Measurements from ENCODE around the gene FUOM. TPM values are rescaled to one million over a fixed set of nuclear protein-coding genes. Genes with fewer than 3 reads are reported as not detected.

Gene FUOM
- total and polyA plus RNA-seq, 10 of the 15 experiments (the other 5 are each of a cell fraction or from before 2014, with no cell fraction given), result 1.8 to 41.7 (median 25.6) TPM

- H4K20me1 ChIP-seq (ENCODE audit: control insufficient read depth, insufficient read depth), result peaks cover 3% of the 10 kb centered on the region; the same call in 1 of the 2 replicates
- H3K36me3 ChIP-seq (ENCODE audit: control insufficient read depth in 2 of 2, insufficient read depth in 2 of 2, low read length in 1 of 2), result peaks cover 8 to 9% of the 10 kb centered on the region in 2 experiments; a peak in 3 of 4 replicates
- ChIA-PET RAD21 (ENCODE audit: unreplicated experiment) (no interaction called here), CTCF (no interaction called here), SMC1A (ENCODE audit: uncharacterized antibody, unreplicated experiment) (interaction anchor here (1.4 kb wide), 1 partner anchor 10 kb away, joined by 3 read pairs; no protein-coding TSS in a partner anchor), POLR2A (no interaction called here)
- no peak overlapping the region for H3K9ac ChIP-seq (ENCODE audit: control insufficient read depth, insufficient read depth, low read length)
- H3K4me1 ChIP-seq (ENCODE audit: control insufficient read depth, insufficient read depth, low read length), result peaks cover 43% of the 10 kb centered on the region
- TF ChIP-seq RAD51 (IDR thresholded peaks at IDR 0.05), result no peak
- TF ChIP-seq ZNF592 (IDR thresholded peaks at IDR 0.05), result no peak
- no peak for TF ChIP-seq POLR2AphosphoS5 (IDR thresholded peaks at IDR 0.05; ENCODE audit: low read length)
- TF ChIP-seq NBN (IDR thresholded peaks at IDR 0.05), result no peak
- TF ChIP-seq EGR1 (IDR thresholded peaks at IDR 0.05; ENCODE audit: borderline replicate concordance in 1 of 2, low read depth in 2 of 2, low read length in 2 of 2), result no peak
- TF ChIP-seq CHD1 (IDR thresholded peaks at IDR 0.05; ENCODE audit: low read depth, low read length), result no peak
- ATAC-seq, result no peak
- BruUV-seq (replicated peaks), result TSS peak; percentile 37
- peak overlapping the region; percentile 72 for H3K4me2 ChIP-seq (ENCODE audit: control insufficient read depth, insufficient read depth)
- no peak overlapping the region for H3K27ac ChIP-seq (ENCODE audit: control insufficient read depth, insufficient read depth)
- no peak overlapping the region for H3K4me3 ChIP-seq
- H3K79me2 ChIP-seq (ENCODE audit: control insufficient read depth, insufficient read depth, low read length), result peaks cover 30% of the 10 kb centered on the region
- H2AFZ ChIP-seq (ENCODE audit: control insufficient read depth, low read depth, low read length), result no peak overlapping the region
- intact Hi-C loops (cut with micrococcal nuclease; ENCODE audit: unreplicated experiment) (no loop called here), in situ Hi-C loops (cut with MboI) (no loop called here)
- WGBS (ENCODE audit: insufficient coverage, insufficient replicate concordance, low lambda C conversion rate, missing lambda C conversion rate), result 88% methylated on average over 17 of the region's 19 CpGs
- no peak for FAIRE-seq
- H3K9me3 ChIP-seq (replicated peaks; ENCODE audit: control insufficient read depth, insufficient read depth, low read length), result no peaks in the 10 kb centered on the region
- DNase-seq (ENCODE audit: low read depth, low spot score), result no peak
- H3K27me3 ChIP-seq (replicated peaks in 1 of 2; ENCODE audit: control insufficient read depth in 2 of 2, insufficient read depth in 2 of 2, low read length in 1 of 2), result no peaks in the 10 kb centered on the region
Observed at GRCh38 chr10:133396035-133396624, 38.3 kb upstream of the FUOM start.
